T-helper 2 cell treated with Interferon-gamma antibody and Interleukin-4, amounts not matched to agents 5 μg/mL and 100 μg/mL, for 36 hours (primary cell): Measurements from ENCODE around the gene PKN2.

Experiments
- DNase-seq: peaks from one replicate; pipeline ENCODE4 v3.0.0; 2021; ENCODE audit warnings: low spot score
- H3K27ac Mint-ChIP-seq: one replicate; pipeline ENCODE4 v1.8.0; 2021; ENCODE audit warnings: mild to moderate bottlenecking, mixed read lengths
- H3K27me3 Mint-ChIP-seq: one replicate; pipeline ENCODE4 v1.8.0; 2021; ENCODE audit warnings: low read depth, mixed read lengths
- H3K36me3 Mint-ChIP-seq: one replicate; pipeline ENCODE4 v1.8.0; 2021; ENCODE audit warnings: low read depth, mixed read lengths
- H3K4me1 Mint-ChIP-seq: one replicate; pipeline ENCODE4 v1.8.0; 2021; ENCODE audit warnings: low read depth, mixed read lengths
- H3K4me3 Mint-ChIP-seq: one replicate; pipeline ENCODE4 v1.8.0; 2022; ENCODE audit warnings: mild to moderate bottlenecking, moderate library complexity, mixed read lengths
- H3K9me3 Mint-ChIP-seq: one replicate; pipeline ENCODE4 v1.8.0; 2021; ENCODE audit warnings: mixed read lengths

Gene PKN2

DNA sequence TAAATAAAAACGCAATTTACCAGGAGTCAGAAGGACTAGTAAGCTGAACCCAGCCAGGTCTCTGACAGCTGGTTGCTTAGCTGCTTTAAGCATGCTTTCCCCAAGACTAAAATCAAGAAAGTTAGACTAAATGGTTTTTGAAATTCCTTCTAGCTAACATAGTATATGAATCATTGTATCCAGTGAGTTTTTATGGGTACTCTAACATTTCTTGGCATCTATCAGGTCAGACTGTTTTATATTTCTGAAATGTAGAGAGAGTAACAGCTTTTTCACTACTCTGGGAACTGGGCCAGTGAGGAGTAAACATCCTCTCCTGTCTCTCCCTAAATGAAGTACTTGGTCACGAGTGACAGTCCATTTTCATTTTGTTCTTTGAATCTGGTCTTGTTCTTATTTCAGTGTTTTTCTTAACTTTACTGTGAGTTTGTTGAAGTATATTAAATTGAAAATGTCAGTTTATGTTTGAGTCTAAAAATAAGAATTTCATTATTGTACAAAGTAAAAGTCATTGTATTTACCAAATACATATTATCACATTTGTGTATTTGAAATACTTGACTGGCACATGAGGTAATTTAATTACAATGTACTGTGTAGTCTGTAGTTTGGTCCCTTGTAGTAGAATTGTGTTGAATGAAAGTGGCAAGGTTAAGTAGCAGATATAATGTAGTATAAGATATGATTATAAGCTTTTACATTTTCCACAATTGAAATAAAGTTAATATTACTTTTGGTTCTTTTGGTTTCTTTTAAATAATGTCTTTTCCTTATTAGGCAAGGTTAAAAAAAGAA, 47.6 kb downstream of the PKN2 start:
- no peak overlapping the region for H3K4me3 Mint-ChIP-seq
- H3K36me3 Mint-ChIP-seq, result peaks cover 34% of the 10 kb centered on the region

GRCh38 chr1:88735382-88735781, 51.3 kb downstream of the PKN2 start:
- peaks cover 19% of the 10 kb centered on the region for H3K9me3 Mint-ChIP-seq
- no peak overlapping the region for H3K27ac Mint-ChIP-seq
- no peak for DNase-seq
- no peaks in the 10 kb centered on the region for H3K27me3 Mint-ChIP-seq
- peaks cover 22% of the 10 kb centered on the region for H3K4me1 Mint-ChIP-seq
- peaks cover 28% of the 10 kb centered on the region for H3K36me3 Mint-ChIP-seq
- H3K4me3 Mint-ChIP-seq, result no peak overlapping the region

More for the DNA sequence above, 47.6 kb downstream of the PKN2 start:
- no peak for DNase-seq
- H3K27me3 Mint-ChIP-seq, result no peaks in the 10 kb centered on the region
- no peak overlapping the region for H3K27ac Mint-ChIP-seq
- peaks cover 22% of the 10 kb centered on the region for H3K4me1 Mint-ChIP-seq
- H3K9me3 Mint-ChIP-seq, result peaks cover 19% of the 10 kb centered on the region

DNA sequence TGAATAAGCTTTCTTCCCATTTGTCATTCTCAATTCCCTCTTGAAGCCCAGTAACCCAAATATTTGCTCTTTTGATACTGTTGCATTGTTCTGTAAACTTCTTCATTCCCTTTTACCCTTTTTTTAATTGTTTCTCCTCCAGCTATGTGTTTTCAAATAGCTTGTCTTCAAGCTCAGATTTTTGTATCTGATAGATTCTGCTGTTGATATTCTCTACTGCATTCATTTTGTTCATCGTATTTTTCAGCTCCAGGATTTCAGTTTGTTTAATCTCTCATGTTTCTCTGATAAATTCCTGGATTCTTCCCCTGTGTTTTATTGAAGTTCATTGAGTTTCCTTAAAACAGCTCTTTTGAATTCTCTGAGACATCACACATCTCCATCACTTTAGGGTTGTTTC, 51.8 kb downstream of the PKN2 start:
- DNase-seq, result no peak
- Mint-ChIP-seq H3K27me3 (no peaks in the 10 kb centered on the region), H3K4me1 (peaks cover 22% of the 10 kb centered on the region), H3K27ac (no peak overlapping the region), H3K4me3 (no peak overlapping the region), H3K36me3 (peaks cover 30% of the 10 kb centered on the region), H3K9me3 (peaks cover 19% of the 10 kb centered on the region)

- peak; percentile 8 for DNase-seq
- H3K36me3 Mint-ChIP-seq, result peaks cover 31% of the 10 kb centered on the region
- H3K9me3 Mint-ChIP-seq, result peaks cover 19% of the 10 kb centered on the region
- no peak overlapping the region for H3K27ac Mint-ChIP-seq
- no peak overlapping the region for H3K4me3 Mint-ChIP-seq
- peaks cover 19% of the 10 kb centered on the region for H3K4me1 Mint-ChIP-seq
- H3K27me3 Mint-ChIP-seq, result no peaks in the 10 kb centered on the region
Measured at GRCh38 chr1:88736633-88737248, 52.7 kb downstream of the PKN2 start.

DNA sequence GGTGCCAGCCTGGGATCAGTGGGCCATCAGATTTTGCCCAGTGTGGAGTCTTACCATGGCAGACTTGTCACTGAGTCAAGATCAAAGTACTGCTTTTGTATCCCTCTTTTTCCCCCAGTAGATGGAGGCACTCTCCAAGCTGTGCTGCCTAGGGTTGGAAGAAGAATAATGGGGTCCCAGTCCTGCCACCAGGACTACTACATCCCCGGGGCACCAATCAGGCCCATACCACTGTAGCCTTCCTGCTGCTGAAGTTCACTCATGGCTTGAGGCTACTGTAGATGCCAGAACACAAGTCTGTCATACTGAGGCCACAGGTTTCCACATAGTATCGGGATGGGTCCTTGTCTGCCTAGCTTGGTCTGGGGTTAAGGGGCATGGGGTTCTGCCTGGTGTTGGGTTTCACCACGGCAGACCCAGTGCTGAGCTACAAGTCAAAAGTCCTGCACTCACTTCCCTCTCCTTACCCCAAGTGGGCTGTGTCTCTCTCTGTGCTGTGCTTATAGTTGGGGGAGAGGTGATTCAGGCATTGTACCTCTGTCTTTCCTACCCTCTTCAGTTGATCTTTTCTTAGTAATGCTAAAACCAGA, 53.4 kb downstream of the PKN2 start:
- no peak overlapping the region for H3K27ac Mint-ChIP-seq
- no peaks in the 10 kb centered on the region for H3K27me3 Mint-ChIP-seq
- H3K36me3 Mint-ChIP-seq, result peaks cover 31% of the 10 kb centered on the region
- H3K4me3 Mint-ChIP-seq, result no peak overlapping the region
- no peak for DNase-seq
- peaks cover 19% of the 10 kb centered on the region for H3K9me3 Mint-ChIP-seq
- peaks cover 19% of the 10 kb centered on the region for H3K4me1 Mint-ChIP-seq

- no peak overlapping the region for H3K4me3 Mint-ChIP-seq
- H3K36me3 Mint-ChIP-seq, result peaks cover 22% of the 10 kb centered on the region
- H3K27me3 Mint-ChIP-seq, result no peaks in the 10 kb centered on the region
- peaks cover 4% of the 10 kb centered on the region for H3K9me3 Mint-ChIP-seq
- no peak overlapping the region for H3K27ac Mint-ChIP-seq
- peaks cover 13% of the 10 kb centered on the region for H3K4me1 Mint-ChIP-seq
- DNase-seq, result no peak
Measured at GRCh38 chr1:88740784-88741183, 56.7 kb downstream of the PKN2 start.

- DNase-seq, result no peak
- H3K9me3 Mint-ChIP-seq, result no peaks in the 10 kb centered on the region
- peaks cover 20% of the 10 kb centered on the region for H3K36me3 Mint-ChIP-seq
- no peak overlapping the region for H3K27ac Mint-ChIP-seq
- H3K27me3 Mint-ChIP-seq, result no peaks in the 10 kb centered on the region
- no peak overlapping the region for H3K4me3 Mint-ChIP-seq
- peaks cover 12% of the 10 kb centered on the region for H3K4me1 Mint-ChIP-seq
Measured at GRCh38 chr1:88741413-88741812, 57.3 kb downstream of the PKN2 start.

DNA sequence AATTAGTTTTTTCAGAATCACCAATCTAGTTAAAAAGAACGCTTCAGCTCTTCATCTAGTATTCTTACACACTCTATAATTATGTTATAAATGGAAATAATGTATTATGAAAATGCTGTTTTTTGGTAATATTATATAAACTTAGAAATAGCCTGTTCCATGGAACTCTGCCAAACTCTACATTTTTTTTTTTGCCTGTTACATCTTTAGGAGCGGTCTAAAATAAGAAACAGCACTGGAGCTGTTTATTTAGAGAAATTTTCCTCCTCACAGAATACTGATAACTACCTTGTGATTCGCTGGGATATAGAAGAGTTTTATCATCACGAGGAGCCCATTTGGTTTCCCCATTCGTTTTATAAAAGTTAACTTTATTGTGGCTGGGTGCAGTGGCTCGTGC, 58.5 kb downstream of the PKN2 start:
- H3K27ac Mint-ChIP-seq, result no peak overlapping the region

DNA sequence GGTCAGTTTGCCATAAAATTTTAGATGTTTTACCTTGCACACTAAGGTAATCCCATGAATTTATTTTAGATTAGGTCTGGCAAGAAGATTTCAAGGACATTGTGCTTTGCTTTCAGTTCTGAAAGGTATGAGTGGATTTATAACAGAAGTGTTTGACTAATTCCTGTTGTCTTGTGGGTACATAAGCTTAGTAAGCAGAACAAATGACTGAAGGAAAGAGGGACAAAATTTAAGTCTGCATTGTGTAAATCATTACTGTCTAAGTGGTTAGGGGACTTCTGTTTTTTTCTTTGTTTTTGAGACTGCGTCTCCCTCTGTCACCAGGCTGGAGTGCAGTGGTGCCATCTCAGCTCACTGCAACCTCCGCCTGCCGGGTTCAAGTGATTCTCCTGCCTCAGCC, 60.1 kb downstream of the PKN2 start:
- Mint-ChIP-seq H3K4me1 (peaks cover 8% of the 10 kb centered on the region), H3K36me3 (peaks cover 22% of the 10 kb centered on the region), H3K9me3 (no peaks in the 10 kb centered on the region), H3K27ac (no peak overlapping the region), H3K4me3 (no peak overlapping the region), H3K27me3 (no peaks in the 10 kb centered on the region)
- no peak for DNase-seq

More for the DNA sequence above, 58.5 kb downstream of the PKN2 start:
- Mint-ChIP-seq H3K4me1 (peaks cover 16% of the 10 kb centered on the region), H3K9me3 (no peaks in the 10 kb centered on the region), H3K4me3 (no peak overlapping the region), H3K36me3 (peaks cover 24% of the 10 kb centered on the region), H3K27me3 (no peaks in the 10 kb centered on the region)
- DNase-seq, result no peak

- H3K27ac Mint-ChIP-seq, result no peak overlapping the region
- no peaks in the 10 kb centered on the region for H3K9me3 Mint-ChIP-seq
- H3K36me3 Mint-ChIP-seq, result peaks cover 24% of the 10 kb centered on the region
Measured at GRCh38 chr1:88746916-88747315, 62.8 kb downstream of the PKN2 start.

DNA sequence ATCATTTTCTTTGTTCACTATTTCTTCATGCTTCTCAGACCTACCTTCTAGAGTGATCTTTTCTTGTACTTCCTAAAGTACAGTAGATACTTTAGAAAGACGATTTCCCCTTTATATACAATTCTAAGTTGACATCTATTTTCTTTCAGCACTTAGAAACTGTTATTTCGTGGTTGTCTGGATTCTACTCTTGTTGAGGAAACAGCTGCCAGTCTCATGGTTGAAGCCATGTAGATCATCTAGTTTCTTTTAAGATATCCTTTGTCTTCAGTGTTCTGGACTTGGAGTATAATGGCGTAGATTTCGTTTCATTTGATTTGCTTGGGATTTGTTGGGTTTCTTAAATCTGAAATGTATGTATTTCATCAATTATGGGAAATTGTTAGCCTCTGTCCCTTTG, 67.6 kb downstream of the PKN2 start:
- Mint-ChIP-seq H3K36me3 (peaks cover 14% of the 10 kb centered on the region), H3K9me3 (no peaks in the 10 kb centered on the region), H3K4me3 (no peak overlapping the region), H3K27me3 (no peaks in the 10 kb centered on the region), H3K4me1 (peaks cover 7% of the 10 kb centered on the region), H3K27ac (no peak overlapping the region)
- no peak for DNase-seq

More at GRCh38 chr1:88746916-88747315, 62.8 kb downstream of the PKN2 start:
- no peak overlapping the region for H3K4me3 Mint-ChIP-seq
- peaks cover 10% of the 10 kb centered on the region for H3K4me1 Mint-ChIP-seq
- H3K27me3 Mint-ChIP-seq, result no peaks in the 10 kb centered on the region
- no peak for DNase-seq

GRCh38 chr1:88753506-88753905, 69.4 kb downstream of the PKN2 start:
- Mint-ChIP-seq H3K27me3 (no peaks in the 10 kb centered on the region), H3K36me3 (peaks cover 13% of the 10 kb centered on the region), H3K27ac (no peak overlapping the region), H3K4me3 (no peak overlapping the region), H3K4me1 (peaks cover 4% of the 10 kb centered on the region), H3K9me3 (no peaks in the 10 kb centered on the region)
- no peak for DNase-seq

- H3K4me1 Mint-ChIP-seq, result peaks cover 2% of the 10 kb centered on the region
- no peaks in the 10 kb centered on the region for H3K27me3 Mint-ChIP-seq
- DNase-seq, result no peak
- H3K4me3 Mint-ChIP-seq, result no peak overlapping the region
- peaks cover 10% of the 10 kb centered on the region for H3K36me3 Mint-ChIP-seq
- H3K27ac Mint-ChIP-seq, result no peak overlapping the region
- H3K9me3 Mint-ChIP-seq, result no peaks in the 10 kb centered on the region
Measured at GRCh38 chr1:88763649-88764406, 79.8 kb downstream of the PKN2 start.

- peaks cover 2% of the 10 kb centered on the region for H3K4me1 Mint-ChIP-seq
- DNase-seq, result no peak
- H3K27ac Mint-ChIP-seq, result no peak overlapping the region
- no peak overlapping the region for H3K4me3 Mint-ChIP-seq
- no peaks in the 10 kb centered on the region for H3K9me3 Mint-ChIP-seq
- peaks cover 23% of the 10 kb centered on the region for H3K36me3 Mint-ChIP-seq
- H3K27me3 Mint-ChIP-seq, result no peaks in the 10 kb centered on the region
Measured at GRCh38 chr1:88768187-88768586, 84.1 kb downstream of the PKN2 start.
